Esophagus squamous epithelium (tissue), 5 donors: Measurements from ENCODE around the gene CELA2B. TPM values are rescaled to one million over a fixed set of nuclear protein-coding genes. Genes with fewer than 3 reads are reported as not detected.
"Not testable (repeated sequence)": the region's sequence is repeated elsewhere in the genome, so short reads cannot be mapped to it uniquely, and the experiment has no call there.

ENCODE experiments used
- DNase-seq: peaks from one replicate; lab custom pipeline; 2025; lab: John Stamatoyannopoulos, UW
- H3K27ac ChIP-seq, 4 donors: fragments of 200-600 bp; sonication (generic); one replicate each; pipeline ENCODE4 v1.5.1; 2016 to 2019; ENCODE audit warnings: mild to moderate bottlenecking in 1 of 4
- H3K27me3 ChIP-seq, 4 donors: fragments of 200-600 bp; sonication (generic); 1 replicate in 3 of 4; 2 replicates in 1 of 4; pipeline versions ENCODE4 v1.5.1 to v1.6.0; 2017 to 2021; ENCODE audit warnings: antibody characterized with exemption in 1 of 4
- H3K36me3 ChIP-seq, 3 donors: fragments of 200-600 bp; sonication (generic); one replicate each; pipeline ENCODE4 v1.5.1; 2016 to 2019
- H3K4me1 ChIP-seq, 3 donors: fragments of 200-600 bp; sonication (generic); one replicate each; pipeline ENCODE4 v1.5.1; 2017 to 2019
- H3K4me3 ChIP-seq, 4 donors: fragments of 200-600 bp; sonication (generic); 1 replicate in 3 of 4; 2 replicates in 1 of 4; pipeline ENCODE4 v1.5.1; 2016 to 2019; ENCODE audit warnings: mild to moderate bottlenecking in 2 of 4, moderate library complexity in 1 of 4
- H3K9me3 ChIP-seq, 3 donors: fragments of 200-600 bp; sonication (generic); one replicate each; pipeline ENCODE4 v1.5.1; 2016 to 2019
- POLR2A ChIP-seq, 4 donors: fragments of 450-650 bp; IDR thresholded peaks; one replicate each; pipeline ENCODE4 v1.6.1; 2017; ENCODE audit warnings: antibody characterized with exemption in 4 of 4, mild to moderate bottlenecking in 4 of 4, moderate library complexity in 3 of 4
- WGBS, 2 donors: methylation state at CpG; one replicate each; pipeline ENCODE4 v1.1.5; 2018; 5-methylcytosine and 5-hydroxymethylcytosine counted together
- intact Hi-C: fragments of 100-400 bp; cut with DNase I; formaldehyde crosslinking; loops from one replicate; pipeline ENCODE4 v1.15.0; 2022
- total RNA-seq, 4 donors: library from RNA; depleted of rRNA; stranded (reverse); fragments of >200 nt; gene quantifications; one replicate each; pipeline ENCODE4 v1.1.0, GENCODE V29; 2016
- TF ChIP-seq, protein P1 (sequence below), 6 experiments: fragments of 450-650 bp in 4 of 6; fragments of 200-600 bp in 2 of 6; sonication (generic) in 2 of 6; IDR thresholded peaks; one replicate each; pipeline ENCODE4 v1.5.1; 2016 to 2019; ENCODE audit warnings: antibody characterized with exemption in 6 of 6, mild to moderate bottlenecking in 4 of 6, moderate library complexity in 4 of 6
- donor health status: DM: yes; HTN: yes; CAD: no.

Gene CELA2B
- total RNA-seq, 4 donors from 2014 or later: not detected

DNA sequence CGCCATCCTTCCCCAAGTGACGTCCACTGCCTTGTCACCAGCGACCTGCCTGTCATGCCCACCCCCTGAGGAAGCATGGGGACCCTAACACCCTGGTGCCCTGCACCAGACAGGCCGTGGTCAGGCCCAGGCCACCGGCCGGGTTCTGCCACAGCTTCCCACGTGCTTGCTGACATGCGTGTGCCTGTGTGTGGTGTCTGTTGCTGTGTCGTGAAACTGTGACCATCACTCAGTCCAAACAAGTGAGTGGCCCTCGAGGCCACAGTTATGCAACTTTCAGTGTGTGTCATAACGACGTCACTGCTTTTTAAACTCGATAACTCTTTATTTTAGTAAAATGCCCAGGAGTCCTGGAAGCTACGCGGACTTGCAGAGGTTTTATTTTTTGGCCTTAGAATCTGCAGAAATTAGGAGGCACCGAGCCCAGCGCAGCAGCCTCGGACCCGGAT is 46.2 kb upstream of the CELA2B start:
- Histone ChIP-seq H3K9me3 (no peaks in the 10 kb centered on the region), H3K4me3 (no peak overlapping the region), H3K36me3 (peaks cover 0 to 56% (median 6%) of the 10 kb centered on the region in 3 donors), H3K27ac (no peak overlapping the region), H3K27me3 (no peaks in the 10 kb centered on the region), H3K4me1 (peaks cover 13 to 38% (median 14%) of the 10 kb centered on the region in 3 donors)
- intact Hi-C loops: loop anchor here (2.0 kb wide), 1 partner anchor 107 kb away; no protein-coding TSS in a partner anchor
- DNase-seq: no peak
- WGBS, 2 donors: 63 to 64% methylated on average over 10 to 19 of the region's 19 CpGs
- TF ChIP-seq POLR2A (IDR thresholded peaks at IDR 0.05): no peak
- TF ChIP-seq, protein P1, sequence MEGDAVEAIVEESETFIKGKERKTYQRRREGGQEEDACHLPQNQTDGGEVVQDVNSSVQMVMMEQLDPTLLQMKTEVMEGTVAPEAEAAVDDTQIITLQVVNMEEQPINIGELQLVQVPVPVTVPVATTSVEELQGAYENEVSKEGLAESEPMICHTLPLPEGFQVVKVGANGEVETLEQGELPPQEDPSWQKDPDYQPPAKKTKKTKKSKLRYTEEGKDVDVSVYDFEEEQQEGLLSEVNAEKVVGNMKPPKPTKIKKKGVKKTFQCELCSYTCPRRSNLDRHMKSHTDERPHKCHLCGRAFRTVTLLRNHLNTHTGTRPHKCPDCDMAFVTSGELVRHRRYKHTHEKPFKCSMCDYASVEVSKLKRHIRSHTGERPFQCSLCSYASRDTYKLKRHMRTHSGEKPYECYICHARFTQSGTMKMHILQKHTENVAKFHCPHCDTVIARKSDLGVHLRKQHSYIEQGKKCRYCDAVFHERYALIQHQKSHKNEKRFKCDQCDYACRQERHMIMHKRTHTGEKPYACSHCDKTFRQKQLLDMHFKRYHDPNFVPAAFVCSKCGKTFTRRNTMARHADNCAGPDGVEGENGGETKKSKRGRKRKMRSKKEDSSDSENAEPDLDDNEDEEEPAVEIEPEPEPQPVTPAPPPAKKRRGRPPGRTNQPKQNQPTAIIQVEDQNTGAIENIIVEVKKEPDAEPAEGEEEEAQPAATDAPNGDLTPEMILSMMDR (IDR thresholded peaks at IDR 0.05): no peak

DNA sequence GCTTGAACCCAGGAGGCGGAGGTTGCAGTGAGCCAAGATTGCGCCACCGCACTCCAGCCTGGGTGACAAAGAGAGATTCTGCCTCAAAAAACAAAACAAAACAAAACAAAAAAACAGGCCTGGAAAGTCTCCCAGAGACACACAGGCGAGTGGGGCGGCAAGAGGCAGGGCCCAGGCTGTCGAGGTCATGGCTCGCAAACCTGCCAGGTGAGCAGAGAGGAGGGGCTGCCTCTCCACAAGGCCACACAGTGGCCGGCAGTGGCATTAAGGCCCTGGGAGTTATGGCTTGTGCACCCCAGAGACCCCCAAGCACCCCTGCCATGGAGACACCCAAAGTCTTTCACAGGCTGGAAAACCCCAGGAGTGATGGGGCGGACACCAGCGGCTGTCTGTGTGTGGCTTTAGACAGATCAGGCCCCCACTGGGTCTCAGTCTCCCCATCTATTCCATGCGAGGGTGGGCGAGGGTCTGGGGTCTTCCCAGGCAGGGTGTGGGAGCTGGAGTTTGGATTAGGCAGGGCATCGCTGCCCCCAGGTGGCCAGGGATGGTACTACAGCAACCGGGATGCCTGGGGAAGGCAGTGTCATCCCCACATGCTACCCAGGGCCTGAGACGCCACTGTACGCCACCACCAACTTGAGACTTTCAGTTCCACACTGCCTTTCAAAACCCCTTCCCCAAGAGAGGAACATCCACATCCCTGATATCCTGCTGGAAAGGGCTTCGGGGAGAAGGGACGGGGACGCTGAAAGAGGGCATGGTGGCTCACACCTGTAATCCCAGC is 44.9 kb upstream of the CELA2B start:
- DNase-seq: no peak
- peak overlapping the region in 1 of 4 donors; percentile 10 for H3K27ac ChIP-seq
- TF ChIP-seq, protein P1 (IDR thresholded peaks at IDR 0.05): peak; percentile 86 to 98 (median 96)
- no peak for TF ChIP-seq POLR2A (IDR thresholded peaks at IDR 0.05)
- H3K36me3 ChIP-seq: peaks cover 0 to 48% (median 6%) of the 10 kb centered on the region in 3 donors
- H3K4me1 ChIP-seq: peaks cover 8 to 26% (median 13%) of the 10 kb centered on the region in 3 donors
- intact Hi-C loops: loop anchor here (2.0 kb wide), 1 partner anchor 108 kb away; no protein-coding TSS in a partner anchor
- H3K9me3 ChIP-seq: no peaks in the 10 kb centered on the region
- WGBS, 2 donors: 82 to 83% methylated on average over 7 to 12 of the region's 19 CpGs
- no peaks in the 10 kb centered on the region for H3K27me3 ChIP-seq
- H3K4me3 ChIP-seq: no peak overlapping the region

DNA sequence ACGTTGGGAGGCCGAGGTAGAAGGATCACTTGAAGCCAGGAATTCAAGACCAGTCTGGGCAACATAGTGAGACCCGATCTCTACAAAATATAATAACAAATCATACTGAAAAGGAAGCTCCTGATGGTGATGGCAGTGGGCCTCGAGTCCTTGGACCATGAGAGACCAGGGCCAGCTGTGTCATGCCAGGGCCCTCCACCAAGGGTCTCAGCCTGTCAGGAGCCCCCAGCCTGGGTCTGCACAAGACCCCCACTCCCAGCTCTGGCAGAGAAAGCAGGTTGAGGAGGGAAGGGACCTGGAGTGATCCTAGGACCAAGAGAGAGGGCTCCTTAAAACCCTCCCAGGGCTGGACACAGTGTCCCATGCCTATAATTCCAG is 44.3 kb upstream of the CELA2B start:
- Histone ChIP-seq H3K9me3 (no peaks in the 10 kb centered on the region), H3K27me3 (no peaks in the 10 kb centered on the region), H3K36me3 (peaks cover 0 to 42% (median 6%) of the 10 kb centered on the region in 3 donors), H3K4me3 (no peak overlapping the region), H3K4me1 (peaks cover 3 to 20% (median 10%) of the 10 kb centered on the region in 3 donors), H3K27ac (no peak overlapping the region)
- DNase-seq: no peak
- WGBS, 2 donors: 62 to 71% methylated on average over 4 of the region's 4 CpGs
- intact Hi-C loops: loop anchor here (2.0 kb wide), 1 partner anchor 109 kb away; no protein-coding TSS in a partner anchor
- TF ChIP-seq POLR2A (IDR thresholded peaks at IDR 0.05): no peak
- TF ChIP-seq, protein P1 (IDR thresholded peaks at IDR 0.05): no peak

DNA sequence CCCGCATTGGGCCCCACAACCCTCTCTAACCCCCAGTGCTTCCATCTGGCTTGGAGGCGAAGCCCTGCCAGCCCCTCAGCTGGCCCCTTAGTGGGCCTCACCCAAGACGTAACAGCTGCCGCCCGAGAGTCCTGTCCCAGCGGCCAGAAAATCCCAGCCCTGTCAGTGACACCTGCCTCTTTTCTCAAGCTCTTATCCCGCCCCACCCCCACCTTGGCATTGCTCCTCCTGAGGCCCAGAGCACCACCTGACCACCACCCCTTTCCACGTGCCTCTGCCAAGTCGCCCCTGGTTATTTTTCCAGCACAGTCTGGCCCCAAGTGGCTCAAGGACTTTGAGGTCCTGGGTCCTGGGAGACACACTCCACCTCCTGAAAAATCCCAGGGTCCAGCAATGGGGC is 43.6 kb upstream of the CELA2B start:
- intact Hi-C loops: no loop called here
- TF ChIP-seq, protein P1 (IDR thresholded peaks at IDR 0.05): no peak
- no peak for TF ChIP-seq POLR2A (IDR thresholded peaks at IDR 0.05)
- 67 to 100% methylated on average over 1 to 9 of the region's 9 CpGs for WGBS, 2 donors
- Histone ChIP-seq H3K4me3 (no peak overlapping the region), H3K36me3 (peaks cover 0 to 34% (median 6%) of the 10 kb centered on the region in 3 donors), H3K27me3 (no peaks in the 10 kb centered on the region), H3K9me3 (no peaks in the 10 kb centered on the region), H3K27ac (no peak overlapping the region), H3K4me1 (peaks cover 0 to 12% (median 2%) of the 10 kb centered on the region in 3 donors)
- no peak for DNase-seq

DNA sequence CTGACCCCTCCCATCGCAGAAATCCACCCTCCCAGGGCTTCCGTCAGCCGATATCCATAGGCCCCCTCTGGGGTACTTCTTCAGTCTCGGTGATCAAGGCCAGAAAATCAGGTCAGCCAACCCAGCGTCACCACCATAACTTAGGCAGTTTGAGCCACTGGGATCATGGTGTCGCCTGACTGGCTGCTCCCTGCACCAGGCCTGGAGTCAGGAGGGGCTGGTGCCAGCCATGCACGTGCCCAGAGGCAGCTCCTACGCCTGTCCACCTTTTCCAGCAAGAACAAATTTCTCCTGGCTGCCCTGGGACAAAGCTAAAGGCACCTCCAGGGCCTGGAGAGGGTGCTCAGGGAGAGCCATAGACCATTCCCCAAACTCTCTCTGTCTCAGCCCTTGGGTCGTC is 42.4 kb upstream of the CELA2B start:
- Histone ChIP-seq H3K27me3 (no peaks in the 10 kb centered on the region), H3K27ac (no peak overlapping the region), H3K4me1 (peaks cover 0 to 6% (median 0%) of the 10 kb centered on the region in 3 donors), H3K4me3 (no peak overlapping the region), H3K9me3 (no peaks in the 10 kb centered on the region), H3K36me3 (peaks cover 0 to 23% (median 6%) of the 10 kb centered on the region in 3 donors)
- no peak for DNase-seq
- 85 to 90% methylated on average over 3 to 9 of the region's 9 CpGs for WGBS, 2 donors
- intact Hi-C loops: no loop called here
- TF ChIP-seq, protein P1 (IDR thresholded peaks at IDR 0.05): no peak
- no peak for TF ChIP-seq POLR2A (IDR thresholded peaks at IDR 0.05)

DNA sequence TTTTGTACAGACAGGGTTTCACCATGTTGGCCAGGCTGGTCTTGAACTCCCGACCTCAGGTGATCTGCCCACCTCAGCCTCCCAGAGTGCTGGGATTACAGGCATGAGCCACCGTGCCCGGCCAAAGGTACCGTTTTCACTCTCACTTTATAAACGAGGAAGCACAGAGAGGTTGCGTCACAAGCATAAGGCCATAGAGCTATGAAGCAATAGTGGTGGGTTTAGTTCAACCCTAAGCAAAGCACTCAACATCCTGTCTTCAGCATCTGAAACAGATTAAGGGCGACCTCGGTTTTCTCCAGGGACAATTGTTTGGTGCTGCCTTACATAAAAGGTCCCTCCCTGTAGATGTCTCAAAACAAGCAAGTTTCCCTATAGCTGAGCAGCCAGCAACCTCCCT is 41.2 kb upstream of the CELA2B start:
- H3K27me3 ChIP-seq, intact Hi-C loops, H3K27ac ChIP-seq, H3K4me3 ChIP-seq, H3K9me3 ChIP-seq, H3K4me1 ChIP-seq, DNase-seq: not testable (repeated sequence)
- 48 to 75% methylated on average over 2 to 8 of the region's 8 CpGs for WGBS, 2 donors
- peaks cover 0 to 10% (median 0%) of the 10 kb centered on the region in 3 donors for H3K36me3 ChIP-seq
